Osteoblast (primary cell): ENCODE measurements around the gene ZFX. TPM values are rescaled to one million over a fixed set of nuclear protein-coding genes. Genes with fewer than 3 reads are reported as not detected.

ENCODE experiments used
- DNase-seq: peaks from one replicate; pipeline ENCODE4 v3.0.0; 2011; ENCODE audit warnings: low spot score, mixed read lengths; ENCODE audit not compliant: insufficient read length; ENCODE audit errors: missing footprints
- H2AFZ ChIP-seq: 2 replicates; pipeline ENCODE4 v1.6.0; 2011; ENCODE audit warnings: mild to moderate bottlenecking, low read length
- H3K27ac ChIP-seq: 2 replicates; pipeline ENCODE4 v1.5.1; 2011; ENCODE audit warnings: mild to moderate bottlenecking, low read depth, low read length, moderate library complexity
- H3K27me3 ChIP-seq: 2 replicates; pipeline ENCODE4 v1.6.0; 2012; ENCODE audit warnings: mild to moderate bottlenecking, control low read depth, inconsistent platforms, low read length, moderate library complexity; ENCODE audit not compliant: insufficient read depth
- H3K36me3 ChIP-seq: 2 replicates; pipeline ENCODE4 v1.5.1; 2011; ENCODE audit warnings: mild to moderate bottlenecking, low read length, control low read depth, moderate library complexity; ENCODE audit not compliant: insufficient read depth
- H3K4me1 ChIP-seq: 2 replicates; pipeline ENCODE4 v1.5.1; 2011; ENCODE audit warnings: mild to moderate bottlenecking, low read length, control low read depth, moderate library complexity; ENCODE audit not compliant: insufficient read depth
- H3K4me2 ChIP-seq: 2 replicates; pipeline ENCODE4 v1.6.0; 2011; ENCODE audit warnings: mild to moderate bottlenecking, low read length; ENCODE audit not compliant: insufficient read depth
- H3K4me3 ChIP-seq: fragments of 200-600 bp; sonication (generic); 3 replicates; pipeline ENCODE4 v1.5.1; 2012; ENCODE audit warnings: mild to moderate bottlenecking, low read length, inconsistent platforms; ENCODE audit not compliant: insufficient read depth
- H3K79me2 ChIP-seq: 2 replicates; pipeline ENCODE4 v1.6.0; 2012; ENCODE audit warnings: mild to moderate bottlenecking, low read length, control low read depth, inconsistent platforms; ENCODE audit not compliant: insufficient read depth
- H3K9me3 ChIP-seq: 2 replicates; pipeline ENCODE4 v1.5.1; 2011; ENCODE audit warnings: low read depth, low read length, control low read depth
- H4K20me1 ChIP-seq: 2 replicates; pipeline ENCODE4 v1.6.0; 2012; ENCODE audit warnings: mild to moderate bottlenecking, low read length, control low read depth; ENCODE audit not compliant: insufficient read depth
- total RNA-seq: library from RNA; depleted of rRNA; stranded (reverse); fragments of >200 nt; gene quantifications from 2 replicates; pipeline ENCODE4 v1.2.3, GENCODE V29; 2012
- TF ChIP-seq, protein P1 (sequence below): IDR thresholded peaks from 2 replicates; pipeline ENCODE4 v1.5.1; 2011; ENCODE audit warnings: mild to moderate bottlenecking, low read depth, low read length, moderate library complexity; ENCODE audit errors: extremely low read depth

ZFX gene
- total RNA-seq, 1 donor, result 50.7 TPM

DNA sequence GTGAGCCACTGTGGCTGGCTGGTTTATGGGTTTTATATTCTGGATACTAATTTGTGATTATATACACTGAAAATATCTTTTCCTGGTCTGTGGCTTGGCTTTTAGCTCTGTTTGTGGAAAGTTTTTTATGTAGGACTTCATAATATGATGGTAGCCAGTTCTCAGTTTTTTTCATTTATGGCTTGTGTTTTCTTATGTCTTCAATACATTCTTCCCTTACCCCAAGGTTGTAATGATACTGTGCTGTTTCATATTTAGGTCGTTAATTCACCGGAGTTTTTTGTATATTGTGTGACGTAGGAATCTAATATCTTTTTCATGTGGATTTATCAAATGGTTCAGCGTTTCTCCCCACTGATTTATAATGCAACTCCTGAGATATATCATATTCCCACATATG lies 6.6 kb downstream of the ZFX start:
- peaks cover 99% of the 10 kb centered on the region for H3K79me2 ChIP-seq
- H3K4me3 ChIP-seq, result no peak overlapping the region
- H3K27ac ChIP-seq, result no peak overlapping the region
- H4K20me1 ChIP-seq, result peaks cover 84% of the 10 kb centered on the region
- H2AFZ ChIP-seq, result no peak overlapping the region
- no peak overlapping the region for H3K4me2 ChIP-seq
- TF ChIP-seq, protein P1, sequence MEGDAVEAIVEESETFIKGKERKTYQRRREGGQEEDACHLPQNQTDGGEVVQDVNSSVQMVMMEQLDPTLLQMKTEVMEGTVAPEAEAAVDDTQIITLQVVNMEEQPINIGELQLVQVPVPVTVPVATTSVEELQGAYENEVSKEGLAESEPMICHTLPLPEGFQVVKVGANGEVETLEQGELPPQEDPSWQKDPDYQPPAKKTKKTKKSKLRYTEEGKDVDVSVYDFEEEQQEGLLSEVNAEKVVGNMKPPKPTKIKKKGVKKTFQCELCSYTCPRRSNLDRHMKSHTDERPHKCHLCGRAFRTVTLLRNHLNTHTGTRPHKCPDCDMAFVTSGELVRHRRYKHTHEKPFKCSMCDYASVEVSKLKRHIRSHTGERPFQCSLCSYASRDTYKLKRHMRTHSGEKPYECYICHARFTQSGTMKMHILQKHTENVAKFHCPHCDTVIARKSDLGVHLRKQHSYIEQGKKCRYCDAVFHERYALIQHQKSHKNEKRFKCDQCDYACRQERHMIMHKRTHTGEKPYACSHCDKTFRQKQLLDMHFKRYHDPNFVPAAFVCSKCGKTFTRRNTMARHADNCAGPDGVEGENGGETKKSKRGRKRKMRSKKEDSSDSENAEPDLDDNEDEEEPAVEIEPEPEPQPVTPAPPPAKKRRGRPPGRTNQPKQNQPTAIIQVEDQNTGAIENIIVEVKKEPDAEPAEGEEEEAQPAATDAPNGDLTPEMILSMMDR, result no peak
- H3K27me3 ChIP-seq, result no peaks in the 10 kb centered on the region
- H3K9me3 ChIP-seq, result no peaks in the 10 kb centered on the region
- peaks cover 12% of the 10 kb centered on the region for H3K36me3 ChIP-seq
- DNase-seq, result no peak
- H3K4me1 ChIP-seq, result peaks cover 34% of the 10 kb centered on the region

DNA sequence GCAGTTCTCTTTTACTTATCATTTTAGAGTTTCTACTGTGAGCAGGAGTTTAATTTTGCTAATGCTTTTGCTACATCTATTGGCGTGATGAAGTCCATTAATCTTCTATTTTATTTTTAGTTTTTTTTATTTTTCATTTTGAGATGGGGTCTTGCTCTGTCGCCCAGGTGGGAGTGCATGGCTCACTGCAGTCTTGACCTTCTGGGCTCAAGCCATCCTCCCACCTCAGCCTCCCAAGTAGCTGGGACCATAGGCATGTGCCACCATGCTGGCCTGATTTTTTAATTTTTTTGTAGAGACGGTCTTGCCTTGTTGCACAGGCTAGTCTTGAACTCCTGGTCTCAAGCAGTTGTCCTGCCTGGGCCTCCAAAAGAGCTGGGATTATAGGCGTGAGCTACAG lies 9.4 kb downstream of the ZFX start:
- DNase-seq, result no peak
- TF ChIP-seq, protein P1, result no peak
- H3K27me3 ChIP-seq, result no peaks in the 10 kb centered on the region

DNA sequence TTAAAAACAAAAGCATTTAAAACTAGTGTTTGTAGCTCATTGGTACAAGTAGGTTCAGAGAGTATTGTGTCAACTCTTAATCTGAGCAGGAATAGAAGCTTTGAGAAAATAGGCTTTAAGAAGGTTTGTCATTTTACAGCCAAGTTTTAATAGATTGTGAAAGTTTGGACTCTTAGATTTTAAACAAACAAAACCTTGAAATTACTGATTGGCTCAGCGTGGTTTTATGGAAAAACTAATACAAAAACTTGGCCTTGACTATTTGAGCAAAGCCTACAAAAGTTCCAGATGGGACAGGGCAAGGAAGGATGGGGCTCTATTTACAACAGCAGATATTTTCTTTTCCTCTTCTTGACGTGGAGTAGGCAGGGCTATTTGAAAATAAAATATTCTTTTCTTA lies 16.5 kb downstream of the ZFX start:
- H2AFZ ChIP-seq, result no peak overlapping the region
- no peak overlapping the region for H3K4me2 ChIP-seq
- H3K27me3 ChIP-seq, result no peaks in the 10 kb centered on the region
- peaks cover 8% of the 10 kb centered on the region for H3K36me3 ChIP-seq
- no peak overlapping the region for H3K4me3 ChIP-seq
- no peak overlapping the region for H3K27ac ChIP-seq
- peaks cover 97% of the 10 kb centered on the region for H3K79me2 ChIP-seq
- no peaks in the 10 kb centered on the region for H3K9me3 ChIP-seq
- peaks cover 33% of the 10 kb centered on the region for H3K4me1 ChIP-seq
- peaks cover 90% of the 10 kb centered on the region for H4K20me1 ChIP-seq
- DNase-seq, result no peak
- TF ChIP-seq, protein P1, result no peak

More for the DNA sequence above, 9.4 kb downstream of the ZFX start:
- Histone ChIP-seq H3K4me2 (no peak overlapping the region), H3K9me3 (no peaks in the 10 kb centered on the region), H4K20me1 (peaks cover 79% of the 10 kb centered on the region), H3K4me1 (peaks cover 9% of the 10 kb centered on the region), H2AFZ (no peak overlapping the region), H3K4me3 (no peak overlapping the region), H3K27ac (no peak overlapping the region), H3K36me3 (peaks cover 8% of the 10 kb centered on the region), H3K79me2 (peaks cover 97% of the 10 kb centered on the region)

DNA sequence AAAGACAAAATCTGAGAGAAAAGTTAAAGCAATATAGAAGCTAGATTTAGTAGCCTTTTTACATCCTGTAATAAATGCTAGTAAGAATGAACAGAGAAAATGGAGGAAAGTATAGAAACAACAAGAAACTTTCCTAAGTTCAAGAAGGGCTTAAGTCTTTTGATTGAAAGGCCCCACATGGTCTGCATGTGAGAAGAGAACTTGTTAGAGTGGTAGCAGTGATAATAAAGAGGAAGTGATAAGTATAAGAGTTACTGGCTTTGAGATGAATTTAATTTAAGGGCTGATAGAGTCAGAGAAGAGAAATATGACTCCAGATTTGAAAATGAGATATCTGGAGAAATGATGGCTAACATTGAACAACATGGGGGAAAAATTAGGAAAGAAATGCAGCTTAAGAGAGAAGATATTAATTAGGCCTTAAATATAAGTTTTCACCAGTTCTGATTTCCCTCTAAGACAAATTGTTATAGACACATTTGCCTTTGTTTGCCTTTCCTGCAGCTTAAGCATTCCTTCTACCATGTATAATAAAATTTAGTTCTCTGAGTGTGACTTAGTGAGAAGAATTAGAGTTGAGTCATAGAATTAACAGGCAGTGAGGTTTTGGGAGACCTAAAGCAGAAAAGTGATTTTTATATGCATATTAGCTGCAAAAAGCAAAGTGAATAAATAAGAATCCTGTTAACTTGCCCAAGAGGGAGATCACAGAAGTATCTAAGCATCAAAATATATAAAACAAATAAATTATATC lies 18.4 kb downstream of the ZFX start:
- TF ChIP-seq, protein P1, result no peak
- Histone ChIP-seq H3K4me1 (peaks cover 40% of the 10 kb centered on the region), H3K36me3 (peaks cover 10% of the 10 kb centered on the region), H3K4me2 (peak overlapping the region; percentile 14), H3K27me3 (no peaks in the 10 kb centered on the region), H3K79me2 (peaks cover 97% of the 10 kb centered on the region), H3K9me3 (no peaks in the 10 kb centered on the region), H3K27ac (no peak overlapping the region), H4K20me1 (peaks cover 93% of the 10 kb centered on the region), H3K4me3 (no peak overlapping the region), H2AFZ (no peak overlapping the region)
- no peak for DNase-seq
